Mesendoderm (in vitro differentiated cells): ENCODE measurements around the gene ZNF569.

Source experiments
- DNase-seq: peaks from one replicate; pipeline ENCODE4 v3.0.0; 2013
- H2AK5ac ChIP-seq: 2 replicates; pipeline ENCODE4 v1.6.1; 2013; ENCODE audit warnings: low read length, inconsistent platforms
- H2BK120ac ChIP-seq: 2 replicates; pipeline ENCODE4 v1.6.1; 2013; ENCODE audit warnings: low read depth, mild to moderate bottlenecking, low read length, moderate library complexity, mixed read lengths
- H2BK15ac ChIP-seq: replicated peaks from 2 replicates; pipeline ENCODE4 v1.6.1; 2013; ENCODE audit warnings: low read depth, mild to moderate bottlenecking, moderate library complexity
- H2BK5ac ChIP-seq: 2 replicates; pipeline ENCODE4 v1.6.1; 2013; ENCODE audit warnings: low read length, inconsistent platforms
- H3K18ac ChIP-seq: 2 replicates; pipeline ENCODE4 v1.6.1; 2013; ENCODE audit warnings: mild to moderate bottlenecking, low read length, mixed read lengths
- H3K23ac ChIP-seq: one replicate; pipeline ENCODE4 v1.6.1; 2013; ENCODE audit warnings: low read length
- H3K27ac ChIP-seq: 2 replicates; pipeline ENCODE4 v1.5.1; 2013; ENCODE audit warnings: low read depth, mild to moderate bottlenecking, inconsistent platforms, low read length, moderate library complexity
- H3K27me3 ChIP-seq: 2 replicates; pipeline ENCODE4 v1.6.1; 2013; ENCODE audit warnings: low read length, control low read depth, mild to moderate bottlenecking, inconsistent platforms; ENCODE audit not compliant: insufficient read depth, poor library complexity
- H3K36me3 ChIP-seq: 2 replicates; pipeline ENCODE4 v1.6.1; 2013; ENCODE audit warnings: low read length, inconsistent platforms; ENCODE audit not compliant: control insufficient read depth, insufficient read depth
- H3K4ac ChIP-seq: one replicate; pipeline ENCODE4 v1.6.1; 2013; ENCODE audit warnings: low read depth, mild to moderate bottlenecking, low read length, moderate library complexity
- H3K4me1 ChIP-seq: 2 replicates; pipeline ENCODE4 v1.6.1; 2013; ENCODE audit warnings: low read depth, low read length, inconsistent platforms; ENCODE audit not compliant: control insufficient read depth
- H3K4me2 ChIP-seq: 2 replicates; pipeline ENCODE4 v1.6.1; 2013; ENCODE audit warnings: low read length
- H3K4me3 ChIP-seq: 2 replicates; pipeline ENCODE4 v1.5.1; 2013; ENCODE audit warnings: mild to moderate bottlenecking, low read length
- H3K56ac ChIP-seq: one replicate; pipeline ENCODE4 v1.6.1; 2013; ENCODE audit warnings: low read length
- H3K79me1 ChIP-seq: 2 replicates; pipeline ENCODE4 v1.6.1; 2013; ENCODE audit warnings: low read length, inconsistent platforms
- H3K79me2 ChIP-seq: 2 replicates; pipeline ENCODE4 v1.6.1; 2013; ENCODE audit warnings: mild to moderate bottlenecking, low read length; ENCODE audit not compliant: control insufficient read depth, insufficient read depth
- H3K9ac ChIP-seq: 2 replicates; pipeline ENCODE4 v1.6.1; 2013; ENCODE audit warnings: low read length, inconsistent platforms
- H4K5ac ChIP-seq: one replicate; pipeline ENCODE4 v1.6.1; 2013; ENCODE audit warnings: low read length
- H4K8ac ChIP-seq: one replicate; pipeline ENCODE4 v1.6.1; 2013; ENCODE audit warnings: low read depth, mild to moderate bottlenecking, control low read depth, low read length, moderate library complexity
- WGBS: extraction: QIAGEN DNeasy Blood & Tissue Kit; methylation state at CpG from one replicate; pipeline ENCODE4 v1.1.7; 2013; ENCODE audit warnings: low lambda C conversion rate, missing lambda C conversion rate; ENCODE audit not compliant: insufficient coverage; ENCODE audit errors: extremely low coverage; 5-methylcytosine and 5-hydroxymethylcytosine counted together

The ZNF569 gene

DNA sequence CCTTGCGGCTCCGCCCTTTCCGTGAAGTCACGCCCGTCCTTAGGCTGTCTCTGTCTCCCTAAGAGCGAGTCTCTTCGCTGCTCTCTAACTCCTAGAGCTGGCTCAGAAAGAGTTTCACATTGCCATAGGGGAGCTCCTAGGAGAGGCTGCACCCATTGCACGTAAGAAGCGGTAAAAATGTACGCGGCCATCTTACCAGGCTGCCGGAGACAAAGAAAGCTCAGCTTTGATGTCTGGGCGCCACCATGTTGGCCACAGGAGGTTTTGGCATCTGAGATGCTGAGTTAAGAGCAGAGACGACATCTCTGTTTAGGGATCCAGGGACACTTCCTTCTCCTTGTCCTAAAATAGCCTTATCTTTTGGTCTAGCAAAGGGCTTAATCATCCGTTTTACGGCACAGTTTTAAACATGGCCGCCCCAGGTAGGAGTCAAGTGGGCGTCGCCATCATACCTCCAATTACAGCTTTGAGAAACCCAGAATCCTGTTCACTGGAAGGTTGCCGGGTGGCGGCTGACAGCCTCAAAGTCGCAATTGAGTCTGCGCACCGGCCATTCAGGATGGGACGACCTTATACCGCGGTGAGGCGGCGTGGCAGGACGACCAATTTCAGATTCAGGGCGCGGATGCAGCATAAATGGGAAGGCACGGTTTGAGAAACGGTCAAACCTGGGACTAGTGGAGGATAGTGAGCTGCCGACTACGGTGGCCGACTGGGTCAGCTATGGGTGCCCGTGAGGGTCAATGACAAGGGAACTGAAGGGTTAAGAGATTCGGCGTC is 39.3 kb upstream of the ZNF569 start, which contains the start of gene ZNF793:
Gene ZNF793, plus strand, starts transcription at position 553 of the 780 bp plus-strand sequence. CDS start 16,501 bp downstream, outside the sequence.
- peak within 1 kb of the TSS; percentile 63 for H3K4me2 ChIP-seq
- H3K27ac ChIP-seq = peak within 1 kb of the TSS; percentile 88
- peak within 1 kb of the TSS; percentile 90 for H3K56ac ChIP-seq
- peak within 1 kb of the TSS; percentile 96 for H2BK5ac ChIP-seq
- peaks cover 5% of the 10 kb centered on the region for H3K4me1 ChIP-seq
- H2AK5ac ChIP-seq = peak within 1 kb of the TSS; percentile 27
- H3K4me3 ChIP-seq = peak within 1 kb of the TSS; percentile 86
- H3K79me1 ChIP-seq = peaks cover 9% of the 10 kb centered on the region
- H3K18ac ChIP-seq = peak within 1 kb of the TSS; percentile 77
- no peak within 1 kb of the TSS for H4K8ac ChIP-seq
- H2BK120ac ChIP-seq = no peak within 1 kb of the TSS
- no CpG with 5 or more reads among the region's 40 CpGs for WGBS
- peaks cover 5% of the 10 kb centered on the region for H3K79me2 ChIP-seq
- H2BK15ac ChIP-seq = no peak within 1 kb of the TSS
- H4K5ac ChIP-seq = peak within 1 kb of the TSS; percentile 99
- H3K23ac ChIP-seq = peak within 1 kb of the TSS; percentile 51
- peak within 1 kb of the TSS; percentile 81 for H3K4ac ChIP-seq
- H3K9ac ChIP-seq = peak within 1 kb of the TSS; percentile 98
- H3K27me3 ChIP-seq = no peaks in the 10 kb centered on the region
- peak; percentile 96 for DNase-seq
- no peaks in the 10 kb centered on the region for H3K36me3 ChIP-seq

DNA sequence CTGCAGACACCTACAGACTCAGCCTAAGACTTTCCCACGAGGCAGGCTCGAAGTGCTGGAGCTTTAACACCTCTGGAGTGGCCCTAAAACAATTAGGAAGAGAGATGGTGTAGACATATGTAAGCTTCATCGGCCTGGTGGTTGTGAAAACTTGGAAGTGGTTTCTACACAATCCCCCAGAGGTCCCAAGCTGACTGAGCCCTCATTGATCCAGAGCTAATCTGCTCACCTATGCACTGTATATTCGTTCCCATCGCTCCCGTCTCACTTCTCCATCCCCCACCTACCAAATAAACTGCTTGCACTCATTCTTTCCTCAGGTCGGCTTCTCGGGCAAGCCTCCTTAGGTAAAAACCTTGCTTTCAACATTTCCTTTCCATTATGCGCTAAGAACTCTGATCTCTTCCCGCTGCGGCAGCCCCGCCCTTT is 38.7 kb upstream of the ZNF569 start:
- H3K56ac ChIP-seq = peak overlapping the region; percentile 90
- no peak for DNase-seq
- no CpG with 5 or more reads among the region's 12 CpGs for WGBS
- H3K4me2 ChIP-seq = peak overlapping the region; percentile 63
- H3K9ac ChIP-seq = peak overlapping the region; percentile 98
- H3K27ac ChIP-seq = no peak overlapping the region
- H3K23ac ChIP-seq = peak overlapping the region; percentile 51
- H3K4me3 ChIP-seq = peak overlapping the region; percentile 86
- peak overlapping the region; percentile 43 for H3K18ac ChIP-seq
- peaks cover 9% of the 10 kb centered on the region for H3K79me1 ChIP-seq
- no peak overlapping the region for H4K8ac ChIP-seq
- H3K4ac ChIP-seq = peak overlapping the region; percentile 77
- no peaks in the 10 kb centered on the region for H3K36me3 ChIP-seq
- H2BK15ac ChIP-seq = no peak overlapping the region
- H3K27me3 ChIP-seq = no peaks in the 10 kb centered on the region
- H3K79me2 ChIP-seq = peaks cover 5% of the 10 kb centered on the region
- no peak overlapping the region for H2AK5ac ChIP-seq
- H2BK120ac ChIP-seq = no peak overlapping the region
- no peak overlapping the region for H2BK5ac ChIP-seq
- H4K5ac ChIP-seq = peak overlapping the region; percentile 27
- H3K4me1 ChIP-seq = peaks cover 5% of the 10 kb centered on the region

DNA sequence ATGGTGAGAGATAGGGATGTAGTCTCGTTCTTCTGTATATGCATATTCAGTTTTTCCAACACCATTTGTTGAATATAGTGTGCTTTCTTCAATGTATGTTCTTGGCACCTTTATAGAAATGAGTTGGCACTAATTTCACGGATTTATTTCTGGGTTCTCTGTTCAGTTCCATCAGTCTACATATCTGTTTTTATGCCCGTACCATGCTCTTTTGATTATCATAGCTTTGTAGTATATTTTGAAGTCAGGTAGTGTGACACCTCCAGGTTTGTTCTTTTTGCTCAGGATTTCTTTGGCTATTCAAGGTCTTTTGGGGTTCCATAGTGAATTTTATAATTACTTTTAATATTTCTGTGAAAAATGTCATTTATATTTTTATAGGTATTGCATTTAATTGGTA is 25.0 kb upstream of the ZNF569 start:
- Histone ChIP-seq H2BK15ac (no peak overlapping the region), H2AK5ac (no peak overlapping the region), H3K4me2 (no peak overlapping the region), H2BK5ac (no peak overlapping the region), H3K36me3 (no peaks in the 10 kb centered on the region), H3K79me2 (no peaks in the 10 kb centered on the region), H3K4me1 (no peaks in the 10 kb centered on the region), H4K8ac (no peak overlapping the region), H3K9ac (no peak overlapping the region), H3K79me1 (no peaks in the 10 kb centered on the region), H3K27ac (no peak overlapping the region), H3K18ac (no peak overlapping the region), H2BK120ac (no peak overlapping the region), H3K23ac (no peak overlapping the region), H3K4ac (no peak overlapping the region), H3K27me3 (no peaks in the 10 kb centered on the region), H3K56ac (no peak overlapping the region), H3K4me3 (no peak overlapping the region), H4K5ac (no peak overlapping the region)
- WGBS = no CpG with 5 or more reads among the region's 3 CpGs
- no peak for DNase-seq

DNA sequence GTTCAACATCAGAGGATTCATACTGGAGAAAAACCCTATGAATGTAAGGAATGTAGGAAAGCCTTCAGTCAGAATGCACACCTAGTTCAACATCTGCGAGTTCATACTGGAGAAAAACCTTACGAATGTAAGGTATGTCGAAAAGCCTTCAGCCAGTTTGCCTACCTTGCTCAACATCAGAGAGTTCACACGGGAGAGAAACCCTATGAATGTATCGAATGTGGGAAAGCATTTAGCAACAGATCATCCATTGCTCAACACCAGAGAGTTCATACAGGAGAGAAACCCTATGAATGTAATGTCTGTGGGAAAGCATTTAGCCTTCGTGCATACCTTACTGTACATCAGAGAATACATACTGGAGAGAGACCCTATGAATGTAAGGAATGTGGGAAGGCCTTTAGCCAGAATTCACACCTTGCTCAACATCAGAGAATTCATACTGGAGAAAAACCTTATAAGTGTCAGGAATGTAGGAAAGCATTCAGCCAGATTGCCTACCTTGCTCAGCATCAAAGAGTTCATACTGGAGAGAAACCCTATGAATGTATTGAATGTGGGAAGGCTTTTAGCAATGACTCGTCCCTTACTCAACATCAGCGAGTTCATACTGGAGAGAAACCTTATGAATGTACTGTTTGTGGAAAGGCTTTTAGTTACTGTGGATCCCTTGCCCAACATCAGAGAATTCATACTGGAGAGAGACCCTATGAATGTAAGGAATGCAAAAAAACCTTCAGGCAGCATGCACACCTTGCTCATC is 17.3 kb upstream of the ZNF569 start:
- H2BK5ac ChIP-seq = no peak overlapping the region
- no peaks in the 10 kb centered on the region for H3K79me2 ChIP-seq
- no peak overlapping the region for H2AK5ac ChIP-seq
- no CpG with 5 or more reads among the region's 8 CpGs for WGBS
- no peaks in the 10 kb centered on the region for H3K27me3 ChIP-seq
- no peak overlapping the region for H4K8ac ChIP-seq
- H3K4me3 ChIP-seq = peak overlapping the region; percentile 26
- peaks cover 1% of the 10 kb centered on the region for H3K36me3 ChIP-seq
- H3K4me2 ChIP-seq = no peak overlapping the region
- no peak overlapping the region for H2BK15ac ChIP-seq
- H4K5ac ChIP-seq = no peak overlapping the region
- H3K4ac ChIP-seq = no peak overlapping the region
- no peak overlapping the region for H3K18ac ChIP-seq
- H3K79me1 ChIP-seq = no peaks in the 10 kb centered on the region
- H3K56ac ChIP-seq = no peak overlapping the region
- H3K9ac ChIP-seq = no peak overlapping the region
- no peak overlapping the region for H2BK120ac ChIP-seq
- peak; percentile 26 for DNase-seq
- H3K23ac ChIP-seq = no peak overlapping the region
- H3K27ac ChIP-seq = no peak overlapping the region
- no peaks in the 10 kb centered on the region for H3K4me1 ChIP-seq

DNA sequence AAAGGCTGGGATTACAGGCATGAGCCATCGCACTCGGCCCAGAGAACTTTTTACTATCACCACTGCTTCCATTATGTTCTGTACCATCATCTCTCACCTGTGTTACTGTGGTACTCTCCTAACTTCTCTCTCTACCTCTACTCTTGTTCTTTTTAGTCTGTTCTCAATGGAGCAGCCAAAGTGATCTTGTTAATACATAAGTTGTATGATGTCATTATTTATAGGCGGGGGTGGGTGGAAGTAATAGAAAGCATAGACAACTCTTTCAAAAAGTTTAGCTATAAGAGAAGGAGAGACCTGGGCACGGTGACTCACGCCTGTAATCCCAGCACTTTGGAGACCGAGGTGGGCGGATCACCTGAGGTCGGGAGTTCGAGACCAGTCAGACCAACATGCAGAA is 4.9 kb upstream of the ZNF569 start:
- no peak overlapping the region for H3K4ac ChIP-seq
- H3K56ac ChIP-seq = no peak overlapping the region
- no peak overlapping the region for H2BK120ac ChIP-seq
- no peak overlapping the region for H3K4me2 ChIP-seq
- no peaks in the 10 kb centered on the region for H3K27me3 ChIP-seq
- H4K5ac ChIP-seq = no peak overlapping the region
- H3K79me2 ChIP-seq = no peaks in the 10 kb centered on the region
- no peak overlapping the region for H2BK5ac ChIP-seq
- no peak overlapping the region for H2AK5ac ChIP-seq
- no CpG with 5 or more reads among the region's 9 CpGs for WGBS
- no peak overlapping the region for H3K27ac ChIP-seq
- H3K4me1 ChIP-seq = no peaks in the 10 kb centered on the region
- H3K79me1 ChIP-seq = no peaks in the 10 kb centered on the region
- no peak overlapping the region for H2BK15ac ChIP-seq
- DNase-seq = no peak
- H3K18ac ChIP-seq = no peak overlapping the region
- peaks cover 2% of the 10 kb centered on the region for H3K36me3 ChIP-seq
- no peak overlapping the region for H3K23ac ChIP-seq
- H3K9ac ChIP-seq = no peak overlapping the region
- no peak overlapping the region for H3K4me3 ChIP-seq
- H4K8ac ChIP-seq = no peak overlapping the region
